ENCODE data around the gene EXOC4.

- TF ChIP-seq POLR2AphosphoS5 (IDR thresholded peaks at IDR 0.05; ENCODE audit: low read depth, low read length), result no peak
- no peak for TF ChIP-seq CTCF (IDR thresholded peaks at IDR 0.05; ENCODE audit: control extremely low read depth in 1 of 3, insufficient read depth in 1 of 3, low read depth in 1 of 3, low read length in 3 of 3)
- TF ChIP-seq RFX5 (IDR thresholded peaks at IDR 0.05; ENCODE audit: borderline replicate concordance, low read depth, low read length), result no peak
- no peak for TF ChIP-seq RXRA (IDR thresholded peaks at IDR 0.05; ENCODE audit: insufficient read depth, low read depth, low read length)
- TF ChIP-seq BRCA1 (IDR thresholded peaks at IDR 0.05; ENCODE audit: low read depth, low read length), result no peak
- no peak for TF ChIP-seq SP4 (IDR thresholded peaks at IDR 0.05; ENCODE audit: low read length)
- TF ChIP-seq ASH2L (IDR thresholded peaks at IDR 0.05; ENCODE audit: low read length), result no peak
- no peak for TF ChIP-seq YY1 (IDR thresholded peaks at IDR 0.05; ENCODE audit: low read depth, low read length)
- no peak for TF ChIP-seq TBP (IDR thresholded peaks at IDR 0.05; ENCODE audit: low read depth, low read length)
- no peak for TF ChIP-seq ATF2 (IDR thresholded peaks at IDR 0.05; ENCODE audit: low read length)
- TF ChIP-seq ZNF274 (IDR thresholded peaks at IDR 0.05; ENCODE audit: borderline replicate concordance, extremely low read depth, low read length), result no peak
These were observed 366.6 kb downstream of the EXOC4 start for GRCh38 chr7:133619491-133619890.
